Lower leg skin (tissue), 3 donors: ENCODE data around the gene STK10.
"Not testable (repeated sequence)": the region's sequence is repeated elsewhere in the genome, so short reads cannot be mapped to it uniquely, and the experiment has no call there.

Experiments used
- POLR2A ChIP-seq, 2 donors: fragments of 450-650 bp; IDR thresholded peaks; one replicate each; pipeline ENCODE4 v1.6.1; 2016 to 2017; ENCODE audit warnings: antibody characterized with exemption in 2 of 2, mild to moderate bottlenecking in 1 of 2, moderate library complexity in 1 of 2
- TF ChIP-seq, protein P1 (sequence below), 3 donors: fragments of 450-650 bp; IDR thresholded peaks; one replicate each; pipeline ENCODE4 v1.5.1; 2016; ENCODE audit warnings: antibody characterized with exemption in 3 of 3, mild to moderate bottlenecking in 3 of 3, moderate library complexity in 2 of 3

DNA sequence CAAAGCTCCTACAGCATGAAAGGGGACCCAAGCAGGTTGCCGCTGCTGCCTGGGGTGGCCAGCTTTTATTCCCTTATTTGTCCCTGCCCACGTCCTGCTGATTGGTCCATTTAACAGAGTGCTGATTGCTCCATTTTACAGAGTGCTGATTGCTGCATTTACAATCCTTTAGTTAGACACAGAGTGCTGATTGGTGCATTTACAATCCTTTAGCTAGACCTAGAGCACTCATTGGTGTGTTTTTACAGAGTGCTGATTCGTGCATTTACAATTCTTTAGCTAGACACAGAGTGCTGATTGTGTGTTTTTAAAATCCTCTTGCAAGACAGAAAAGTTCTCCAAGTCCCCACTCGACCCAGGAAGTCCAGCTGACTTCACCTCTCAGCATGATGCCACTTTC, 9.8 kb upstream of the STK10 start:
- TF ChIP-seq, protein P1, sequence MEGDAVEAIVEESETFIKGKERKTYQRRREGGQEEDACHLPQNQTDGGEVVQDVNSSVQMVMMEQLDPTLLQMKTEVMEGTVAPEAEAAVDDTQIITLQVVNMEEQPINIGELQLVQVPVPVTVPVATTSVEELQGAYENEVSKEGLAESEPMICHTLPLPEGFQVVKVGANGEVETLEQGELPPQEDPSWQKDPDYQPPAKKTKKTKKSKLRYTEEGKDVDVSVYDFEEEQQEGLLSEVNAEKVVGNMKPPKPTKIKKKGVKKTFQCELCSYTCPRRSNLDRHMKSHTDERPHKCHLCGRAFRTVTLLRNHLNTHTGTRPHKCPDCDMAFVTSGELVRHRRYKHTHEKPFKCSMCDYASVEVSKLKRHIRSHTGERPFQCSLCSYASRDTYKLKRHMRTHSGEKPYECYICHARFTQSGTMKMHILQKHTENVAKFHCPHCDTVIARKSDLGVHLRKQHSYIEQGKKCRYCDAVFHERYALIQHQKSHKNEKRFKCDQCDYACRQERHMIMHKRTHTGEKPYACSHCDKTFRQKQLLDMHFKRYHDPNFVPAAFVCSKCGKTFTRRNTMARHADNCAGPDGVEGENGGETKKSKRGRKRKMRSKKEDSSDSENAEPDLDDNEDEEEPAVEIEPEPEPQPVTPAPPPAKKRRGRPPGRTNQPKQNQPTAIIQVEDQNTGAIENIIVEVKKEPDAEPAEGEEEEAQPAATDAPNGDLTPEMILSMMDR (IDR thresholded peaks at IDR 0.05), result not testable (repeated sequence)
- not testable (repeated sequence) for TF ChIP-seq POLR2A (IDR thresholded peaks at IDR 0.05)
